ENCODE results near the gene DSTYK. TPM values are rescaled to one million over a fixed set of nuclear protein-coding genes. Genes with fewer than 3 reads are reported as not detected.

DSTYK gene
- total and polyA plus RNA-seq, 2 experiments from 2014 or later = 6.1 to 10.7 TPM

GRCh38 chr1:205199931-205200299 lies 11.6 kb downstream of the DSTYK start (continued):
- no peak for TF ChIP-seq REST (IDR thresholded peaks at IDR 0.05; ENCODE audit: unreplicated experiment)
- no peak for TF ChIP-seq ETS1 (IDR thresholded peaks at IDR 0.05)
- no peak for TF ChIP-seq CTCF (conservative IDR thresholded peaks at IDR 0.05; ENCODE audit: low read depth in 2 of 2)
- no peak for TF ChIP-seq STAT1 (IDR thresholded peaks at IDR 0.05; ENCODE audit: unreplicated experiment)
- TF ChIP-seq NANOG (IDR thresholded peaks at IDR 0.05; ENCODE audit: borderline replicate concordance) = no peak

GRCh38 chr1:205199090-205199930 lies 12.2 kb downstream of the DSTYK start:
- Histone ChIP-seq H3K4me2 (no peak overlapping the region), H3K79me2 (replicated peaks; ENCODE audit: insufficient read depth) (peaks cover 80% of the 10 kb centered on the region), H4K20me1 (replicated peaks; ENCODE audit: insufficient read depth) (no peaks in the 10 kb centered on the region; the same call in 1 of the 2 replicates), H3K36me3 (ENCODE audit: insufficient read depth) (no peaks in the 10 kb centered on the region), H2AFZ (no peak overlapping the region), H3K27me3 (ENCODE audit: insufficient read depth) (no peaks in the 10 kb centered on the region), H3K9me2 (ENCODE audit: insufficient read depth) (no peaks in the 10 kb centered on the region), H3K4me3 (no peak overlapping the region), H3K4me1 (ENCODE audit: insufficient read depth) (peaks cover 25% of the 10 kb centered on the region), H3K27ac (ENCODE audit: low read depth) (no peak overlapping the region), H3F3A (replicated peaks; ENCODE audit: low read depth) (peaks cover 10% of the 10 kb centered on the region; the same call in 1 of the 2 replicates)
- no peak for ATAC-seq
- no peak for DNase-seq (ENCODE audit: low spot score)
- Mint-ChIP-seq H3K4me3 (no peak overlapping the region), H3K27me3 (ENCODE audit: insufficient read depth, low read depth, poor library complexity) (no peaks in the 10 kb centered on the region), H3K9me3 (no peaks in the 10 kb centered on the region), H3K27ac (no peak overlapping the region), H3K4me1 (peaks cover 36% of the 10 kb centered on the region), H3K36me3 (ENCODE audit: low read depth) (no peaks in the 10 kb centered on the region)
- no peak for TF ChIP-seq STAT1 (IDR thresholded peaks at IDR 0.05; ENCODE audit: unreplicated experiment)
- no peak for TF ChIP-seq NANOG (IDR thresholded peaks at IDR 0.05; ENCODE audit: borderline replicate concordance)
- TF ChIP-seq EZH2 (IDR thresholded peaks at IDR 0.05; ENCODE audit: low read depth, unreplicated experiment) = no peak
- no peak for TF ChIP-seq JUNB (IDR thresholded peaks at IDR 0.05; ENCODE audit: unreplicated experiment)
- TF ChIP-seq ETS1 (IDR thresholded peaks at IDR 0.05) = no peak
- no peak for TF ChIP-seq REST (IDR thresholded peaks at IDR 0.05; ENCODE audit: unreplicated experiment)
- no peak for TF ChIP-seq POLR2AphosphoS5 (IDR thresholded peaks at IDR 0.05; ENCODE audit: low read depth)
- TF ChIP-seq CREB1 (CRISPR knock-in tag; IDR thresholded peaks at IDR 0.05; ENCODE audit: low read depth) = no peak
- TF ChIP-seq CTCF (conservative IDR thresholded peaks at IDR 0.05; ENCODE audit: low read depth in 2 of 2) = no peak
- TF ChIP-seq ZNF331 (CRISPR knock-in tag; IDR thresholded peaks at IDR 0.05; ENCODE audit: low read depth) = no peak
- TF ChIP-seq EZH2phosphoT487 (IDR thresholded peaks at IDR 0.05; ENCODE audit: unreplicated experiment) = no peak
- no peak for TF ChIP-seq ZNF114 (CRISPR knock-in tag; IDR thresholded peaks at IDR 0.05)

Measured in GM23338 (cell line).